Adrenal gland (tissue), 5 donors: ENCODE data around the gene TAF1C.

Experiments
- CTCF ChIP-seq, 6 experiments: fragments of 450-650 bp in 4 of 6; fragments of 200-600 bp in 2 of 6; sonication (generic) in 1 of 6; IDR thresholded peaks; 1 replicate in 5 of 6; 2 replicates in 1 of 6; pipeline versions ENCODE4 v1.5.1 to v1.8.0; 2016 to 2021; ENCODE audit warnings: antibody characterized with exemption in 6 of 6, mild to moderate bottlenecking in 2 of 6, moderate library complexity in 1 of 6
- POLR2A ChIP-seq, 2 donors: fragments of 450-650 bp; IDR thresholded peaks; one replicate each; pipeline ENCODE4 v1.6.1; 2017; ENCODE audit warnings: antibody characterized with exemption in 2 of 2, mild to moderate bottlenecking in 2 of 2, moderate library complexity in 1 of 2
- donor health status: DM: no; HTN: no; CAD: no.

DNA sequence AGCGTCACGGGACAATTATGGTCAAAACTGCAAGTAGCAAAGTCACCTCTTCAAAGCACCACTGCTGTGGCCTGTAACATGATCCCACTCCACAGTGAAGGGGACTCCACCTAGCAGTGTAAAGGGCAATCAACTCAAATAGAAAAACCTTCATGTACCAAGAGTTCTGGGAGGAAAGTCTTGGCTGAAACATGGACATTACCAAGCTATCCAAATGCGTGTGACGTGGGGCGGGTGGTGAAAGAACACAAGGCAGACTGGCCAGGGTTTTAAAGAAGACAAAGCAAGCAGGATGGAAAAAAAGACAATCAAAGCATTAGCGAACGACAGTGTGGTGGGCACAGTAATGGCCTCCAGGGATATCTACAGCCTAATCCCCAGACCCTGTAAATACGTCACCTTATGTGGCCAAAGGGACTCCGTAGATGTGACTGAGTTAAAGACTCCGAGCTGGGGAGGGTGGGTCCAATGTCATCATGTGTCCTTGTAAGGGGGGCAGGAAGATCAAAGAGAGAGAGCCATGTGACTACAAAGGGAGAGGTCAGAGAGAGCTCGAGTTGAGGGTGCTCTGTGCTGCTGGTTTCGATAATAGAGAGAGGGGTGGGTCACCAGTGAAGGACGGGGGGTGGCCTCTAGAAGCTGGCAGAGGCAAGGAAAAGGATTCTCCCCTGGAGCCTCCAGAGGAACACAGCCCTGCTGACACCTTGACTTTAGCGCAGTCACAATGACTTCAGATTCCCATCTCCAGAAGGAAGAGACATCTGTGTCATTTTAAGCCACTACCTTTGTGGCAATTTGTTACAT, 47.8 kb downstream of the TAF1C start:
- no peak for TF ChIP-seq POLR2A (IDR thresholded peaks at IDR 0.05)
- no peak for TF ChIP-seq CTCF (IDR thresholded peaks at IDR 0.05)
